ENCODE measurements around the gene MYADM. TPM values are rescaled to one million over a fixed set of nuclear protein-coding genes. Genes with fewer than 3 reads are reported as not detected.

MYADM gene
- total and polyA plus RNA-seq, 2 of the 13 experiments (the other 11 are each of a cell fraction or from before 2014, with no cell fraction given) = 19.9 to 38.1 TPM

DNA sequence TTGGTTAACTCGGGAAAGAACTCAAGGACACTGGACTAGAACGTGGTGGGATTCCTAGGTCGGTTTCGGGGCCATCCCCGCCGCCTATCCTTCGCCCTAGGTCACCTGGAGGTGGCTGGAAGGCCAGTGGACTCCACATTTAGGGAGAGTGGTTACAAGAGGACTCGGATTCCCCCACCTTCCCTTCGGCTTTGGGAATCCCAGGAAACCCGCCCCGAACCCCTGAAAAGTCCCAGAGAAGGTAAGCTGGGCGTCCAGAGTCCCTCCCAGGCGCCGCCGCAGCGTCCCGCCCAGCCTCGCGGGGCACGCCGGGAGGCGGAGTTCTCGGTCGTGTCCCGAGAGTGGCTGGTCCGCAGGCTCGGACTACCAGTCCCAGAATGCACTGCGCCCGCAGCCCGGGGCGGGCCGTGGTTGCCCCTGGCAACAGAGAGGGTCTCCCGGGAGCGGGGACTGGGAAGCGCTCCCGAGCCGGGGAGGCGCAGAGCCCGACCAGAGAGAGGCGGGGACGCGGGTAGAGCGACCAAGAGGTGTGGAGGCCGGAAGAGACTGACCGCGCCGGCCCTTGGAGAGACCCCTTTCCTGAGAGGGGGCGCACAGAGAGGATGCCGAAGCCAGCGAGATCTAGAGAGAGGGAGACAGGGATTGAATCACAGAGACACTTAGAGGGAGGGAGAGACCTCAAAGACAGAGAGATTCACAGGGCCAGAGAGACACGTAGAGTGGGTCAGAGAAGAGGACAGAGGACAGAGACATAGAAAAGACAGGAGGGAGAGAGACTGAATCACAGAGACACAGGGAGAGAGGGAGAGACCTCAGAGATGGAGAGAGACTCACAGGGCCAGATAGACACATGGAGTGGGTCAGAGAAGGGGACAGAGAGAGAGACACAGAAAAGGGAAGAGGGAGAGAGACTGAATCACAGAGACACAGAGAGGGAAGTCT is 11.7 kb downstream of the MYADM start (continued):
- 0 out of 2 replicates have a peak, but pooled peaks have one; percentile 31 for TF ChIP-seq ZBTB7A (CRISPR knock-in tag; IDR thresholded peaks at IDR 0.05)
- TF ChIP-seq SP4 (CRISPR knock-in tag; IDR thresholded peaks at IDR 0.05) = peak; percentile 84
- no peak for TF ChIP-seq ZNF766 (CRISPR knock-in tag; IDR thresholded peaks at IDR 0.05; ENCODE audit: borderline replicate concordance)
- TF ChIP-seq, protein P1, sequence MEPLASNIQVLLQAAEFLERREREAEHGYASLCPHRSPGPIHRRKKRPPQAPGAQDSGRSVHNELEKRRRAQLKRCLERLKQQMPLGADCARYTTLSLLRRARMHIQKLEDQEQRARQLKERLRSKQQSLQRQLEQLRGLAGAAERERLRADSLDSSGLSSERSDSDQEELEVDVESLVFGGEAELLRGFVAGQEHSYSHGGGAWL (CRISPR knock-in tag; IDR thresholded peaks at IDR 0.05) = peak; percentile 62; the same call in 1 of the 2 replicates
- TF ChIP-seq HCFC1 (IDR thresholded peaks at IDR 0.05; ENCODE audit: low read depth, low read length) = peak; percentile 95
- TF ChIP-seq HOXA3 (CRISPR knock-in tag; IDR thresholded peaks at IDR 0.05) = peak; percentile 19; the same call in 1 of the 2 replicates
- peak; percentile 41; the same call in 1 of the 2 replicates for TF ChIP-seq ISL2 (CRISPR knock-in tag; IDR thresholded peaks at IDR 0.05)
- 0 out of 2 replicates have a peak, but pooled peaks have one; percentile 59 for TF ChIP-seq KLF12 (CRISPR knock-in tag; IDR thresholded peaks at IDR 0.05; ENCODE audit: borderline replicate concordance)

DNA sequence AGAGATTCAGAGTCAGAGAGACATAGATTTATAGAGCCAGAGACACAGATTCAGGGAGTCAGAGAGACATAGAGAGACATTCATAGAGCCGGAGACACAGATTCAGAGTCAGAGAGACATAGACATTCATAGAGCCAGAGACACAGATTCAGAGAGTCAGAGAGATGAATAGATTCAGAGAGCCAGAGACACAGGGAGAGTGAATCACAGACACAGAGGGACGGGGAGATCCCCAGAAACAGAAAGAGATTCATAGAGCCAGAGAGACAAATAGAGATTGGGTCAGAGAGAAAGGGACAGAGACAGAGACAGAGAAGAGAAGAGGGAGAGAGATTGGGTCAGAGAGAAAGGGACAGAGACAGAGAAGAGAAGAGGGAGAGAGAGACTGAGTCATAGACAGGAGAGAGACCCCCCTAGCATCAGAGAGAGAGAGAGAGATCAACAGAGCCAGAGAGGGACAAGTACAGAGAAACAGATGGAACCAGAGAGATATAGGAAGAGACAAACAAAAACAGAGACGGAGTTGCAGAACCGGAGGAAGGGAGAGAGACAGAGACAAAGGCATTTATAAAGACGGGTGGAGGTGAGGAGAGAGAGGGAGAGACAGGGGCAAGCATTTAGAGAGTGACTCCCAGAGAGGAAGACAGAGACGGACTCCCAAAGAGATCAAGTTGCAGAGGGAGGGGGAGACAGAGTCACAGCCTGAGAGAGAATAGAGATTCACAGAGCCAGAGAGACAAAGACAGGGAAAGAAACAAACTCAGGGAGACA is 13.2 kb downstream of the MYADM start:
- peak overlapping the region; percentile 89 for H3K4me2 ChIP-seq (ENCODE audit: low read depth, low read length)
- FAIRE-seq = no peak
- H3K9me3 ChIP-seq (ENCODE audit: low read length) = no peaks in the 10 kb centered on the region
- no peak for DNase-seq (ENCODE audit: low spot score)
- H4K20me1 ChIP-seq (ENCODE audit: insufficient read depth, low read length) = peaks cover 1% of the 10 kb centered on the region; the same call in 1 of the 2 replicates
- in situ Hi-C loops (cut with HindIII; ENCODE audit: extremely low pct_ligation_motif_present, low pct_unique_long_range_greater_than_20kb) = loop anchor here (5.0 kb wide), 1 partner anchor 39 kb away; no protein-coding TSS in a partner anchor
- no TSS peak for BruUV-seq (replicated peaks)
- 14% methylated on average over 6 of the region's 6 CpGs for WGBS (ENCODE audit: low lambda C conversion rate)
- peak overlapping the region; percentile 38; the same call in 1 of the 2 replicates for H3K9ac ChIP-seq (ENCODE audit: insufficient read depth, low read depth, low read length)
- H2AFZ ChIP-seq (ENCODE audit: low read length) = no peak overlapping the region
- H3K27ac ChIP-seq (ENCODE audit: extremely low read length, insufficient read depth, low read length) = no peak overlapping the region
- 0 out of 5 replicates have a peak, but pooled peaks cover 0 to under 1% of the 10 kb centered on the region in 2 experiments for H3K36me3 ChIP-seq (replicated peaks in 1 of 2; ENCODE audit: control insufficient read depth in 1 of 2, insufficient read depth in 2 of 2, low read length in 2 of 2)
- ChIA-PET POLR2A (interaction anchor here (1.4 to 1.5 kb wide), 3 partner anchors 13 to 16 kb away, joined by 6 to 14 read pairs (median 9); partner anchors contain the start of gene MYADM), CTCF (ENCODE audit: low intra/inter-chr PET ratio, low total read pairs) (interaction anchor here (2.7 to 3.7 kb wide), 2 partner anchors 28 to 39 kb away, joined by 20 to 34 read pairs; no protein-coding TSS in a partner anchor)
- no peaks in the 10 kb centered on the region for H3K79me2 ChIP-seq (ENCODE audit: insufficient read depth, low read length)
- H3K4me3 ChIP-seq (replicated peaks in 1 of 3; ENCODE audit: insufficient read depth in 1 of 3, low read depth in 2 of 3, low read length in 3 of 3) = peak overlapping the region in 2 of 3 experiments; percentile 51 to 68; a peak in 4 of 6 replicates
- H3K27me3 ChIP-seq (ENCODE audit: control insufficient read depth in 1 of 2, insufficient read depth in 2 of 2, low read length in 2 of 2) = peaks cover 0 to 38% of the 10 kb centered on the region in 2 experiments; a peak in 3 of 5 replicates
- intact Hi-C loops (cut with micrococcal nuclease; ENCODE audit: unreplicated experiment) = no loop called here
- ATAC-seq = no peak
- peaks cover 30% of the 10 kb centered on the region for H3K4me1 ChIP-seq (ENCODE audit: insufficient read depth, low read length)
- TF ChIP-seq ZNF232 (CRISPR knock-in tag; IDR thresholded peaks at IDR 0.05; ENCODE audit: borderline replicate concordance) (no peak), ZNF235 (CRISPR knock-in tag; IDR thresholded peaks at IDR 0.05; ENCODE audit: borderline replicate concordance) (no peak), TOE1 (CRISPR knock-in tag; IDR thresholded peaks at IDR 0.05) (no peak), MATR3 (CRISPR knock-in tag; IDR thresholded peaks at IDR 0.05) (no peak), RELA (CRISPR knock-in tag; IDR thresholded peaks at IDR 0.05) (no peak), ZFP37 (CRISPR knock-in tag; IDR thresholded peaks at IDR 0.05; ENCODE audit: borderline replicate concordance) (no peak), NFKBIZ (CRISPR knock-in tag; IDR thresholded peaks at IDR 0.05) (no peak), ZFP1 (CRISPR knock-in tag; IDR thresholded peaks at IDR 0.05) (no peak)
- TF ChIP-seq, protein P2, sequence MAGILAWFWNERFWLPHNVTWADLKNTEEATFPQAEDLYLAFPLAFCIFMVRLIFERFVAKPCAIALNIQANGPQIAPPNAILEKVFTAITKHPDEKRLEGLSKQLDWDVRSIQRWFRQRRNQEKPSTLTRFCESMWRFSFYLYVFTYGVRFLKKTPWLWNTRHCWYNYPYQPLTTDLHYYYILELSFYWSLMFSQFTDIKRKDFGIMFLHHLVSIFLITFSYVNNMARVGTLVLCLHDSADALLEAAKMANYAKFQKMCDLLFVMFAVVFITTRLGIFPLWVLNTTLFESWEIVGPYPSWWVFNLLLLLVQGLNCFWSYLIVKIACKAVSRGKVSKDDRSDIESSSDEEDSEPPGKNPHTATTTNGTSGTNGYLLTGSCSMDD (CRISPR knock-in tag; IDR thresholded peaks at IDR 0.05) = no peak
- TF ChIP-seq, protein P3, sequence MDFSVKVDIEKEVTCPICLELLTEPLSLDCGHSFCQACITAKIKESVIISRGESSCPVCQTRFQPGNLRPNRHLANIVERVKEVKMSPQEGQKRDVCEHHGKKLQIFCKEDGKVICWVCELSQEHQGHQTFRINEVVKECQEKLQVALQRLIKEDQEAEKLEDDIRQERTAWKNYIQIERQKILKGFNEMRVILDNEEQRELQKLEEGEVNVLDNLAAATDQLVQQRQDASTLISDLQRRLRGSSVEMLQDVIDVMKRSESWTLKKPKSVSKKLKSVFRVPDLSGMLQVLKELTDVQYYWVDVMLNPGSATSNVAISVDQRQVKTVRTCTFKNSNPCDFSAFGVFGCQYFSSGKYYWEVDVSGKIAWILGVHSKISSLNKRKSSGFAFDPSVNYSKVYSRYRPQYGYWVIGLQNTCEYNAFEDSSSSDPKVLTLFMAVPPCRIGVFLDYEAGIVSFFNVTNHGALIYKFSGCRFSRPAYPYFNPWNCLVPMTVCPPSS (IDR thresholded peaks at IDR 0.05) = no peak
- TF ChIP-seq, protein P4, sequence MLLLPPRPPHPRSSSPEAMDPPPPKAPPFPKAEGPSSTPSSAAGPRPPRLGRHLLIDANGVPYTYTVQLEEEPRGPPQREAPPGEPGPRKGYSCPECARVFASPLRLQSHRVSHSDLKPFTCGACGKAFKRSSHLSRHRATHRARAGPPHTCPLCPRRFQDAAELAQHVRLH (CRISPR knock-in tag; IDR thresholded peaks at IDR 0.05; ENCODE audit: borderline replicate concordance, low read depth) = no peak

Measured in HepG2 (cell line).